Caco-2 (cell line): Measurements from ENCODE around the gene SORCS2. TPM values are rescaled to one million over a fixed set of nuclear protein-coding genes. Genes with fewer than 3 reads are reported as not detected.

ENCODE experiments used
- BruUV-seq: library from RNA; stranded (reverse); fragments of 400-500 nt; replicated peaks from 2 replicates; lab custom pipeline; 2021; lab: Mats Ljungman, UMichigan
- CTCF ChIA-PET: fragments of 300-600 bp; sonication (Branson Sonifier 250); formaldehyde crosslinking; loops from one replicate; lab custom pipeline; 2022; ENCODE audit warnings: antibody characterized with exemption; lab: Charles Lee
- POLR2A ChIA-PET: fragments of 300-600 bp; sonication (Branson Sonifier 250); formaldehyde crosslinking; loops from one replicate; lab custom pipeline; 2022; ENCODE audit warnings: antibody characterized with exemption; lab: Charles Lee
- DNase-seq, 2 experiments: peaks; one replicate each; pipeline versions ENCODE4 v3.0.0 to v3.0.0-alpha.2; 2020 to 2022
- H3K27me3 ChIP-seq: replicated peaks from 2 replicates; pipeline ENCODE4 v1.6.0; 2011; ENCODE audit warnings: low read length; ENCODE audit not compliant: control insufficient read depth, insufficient read depth
- H3K36me3 ChIP-seq: 2 replicates; pipeline ENCODE4 v1.5.1; 2011; ENCODE audit warnings: low read length; ENCODE audit not compliant: control insufficient read depth, insufficient read depth
- H3K4me1 ChIP-seq: fragments of 250-450 bp; sonication (Bioruptor Pico); 2 replicates; pipeline ENCODE4 v1.5.1; 2020; ENCODE audit warnings: mild to moderate bottlenecking
- H3K4me3 ChIP-seq: 2 replicates; pipeline ENCODE4 v1.5.1; 2011; ENCODE audit warnings: low read depth, mild to moderate bottlenecking, control low read depth, low read length
- H3K9me3 ChIP-seq: fragments of 250-450 bp; sonication (Bioruptor Pico); 2 replicates; pipeline ENCODE4 v1.5.1; 2020; ENCODE audit warnings: mild to moderate bottlenecking, moderate library complexity
- H3K27ac Mint-ChIP-seq: one replicate; pipeline ENCODE4 v1.8.0; 2022; ENCODE audit warnings: mixed read lengths; ENCODE audit not compliant: unreplicated experiment
- H3K27me3 Mint-ChIP-seq: one replicate; pipeline ENCODE4 v1.8.0; 2022; ENCODE audit warnings: mixed read lengths; ENCODE audit not compliant: insufficient read depth, unreplicated experiment
- H3K36me3 Mint-ChIP-seq: one replicate; pipeline ENCODE4 v1.8.0; 2022; ENCODE audit warnings: mild to moderate bottlenecking, mixed read lengths; ENCODE audit not compliant: insufficient read depth, unreplicated experiment
- H3K4me1 Mint-ChIP-seq: one replicate; pipeline ENCODE4 v1.8.0; 2022; ENCODE audit warnings: low read depth, mixed read lengths; ENCODE audit not compliant: unreplicated experiment
- H3K4me3 Mint-ChIP-seq: one replicate; pipeline ENCODE4 v1.8.0; 2022; ENCODE audit warnings: mild to moderate bottlenecking, moderate library complexity, mixed read lengths; ENCODE audit not compliant: unreplicated experiment
- H3K9me3 Mint-ChIP-seq: one replicate; pipeline ENCODE4 v1.8.0; 2022; ENCODE audit warnings: mixed read lengths; ENCODE audit not compliant: unreplicated experiment
- CTCF ChIP-seq, 2 experiments: fragments of 200-600 bp in 1 of 2; IDR thresholded peaks; 1 replicate in 1 of 2; 2 replicates in 1 of 2; pipeline versions ENCODE4 v1.5.1 to v1.8.0; 2011 to 2022; ENCODE audit warnings: antibody characterized with exemption in 1 of 2, control low read depth in 1 of 2, inconsistent platforms in 1 of 2, low read depth in 1 of 2, low read length in 1 of 2, mild to moderate bottlenecking in 1 of 2, moderate library complexity in 1 of 2; ENCODE audit not compliant: insufficient read depth in 1 of 2, severe bottlenecking in 1 of 2, unreplicated experiment in 1 of 2
- intact Hi-C: fragments of 100-400 bp; cut with micrococcal nuclease; formaldehyde crosslinking; loops from one replicate; pipeline ENCODE4 v1.10.0; 2022; ENCODE audit not compliant: unreplicated experiment
- total RNA-seq: library from RNA; stranded (reverse); gene quantifications from 2 replicates; pipeline ENCODE4 v1.2.3, GENCODE V29; 2022

Gene SORCS2
- total RNA-seq, 1 experiment from 2014 or later, result 1.6 TPM

- no peaks in the 10 kb centered on the region for H3K36me3 ChIP-seq
- H3K9me3 Mint-ChIP-seq, result peaks cover 38% of the 10 kb centered on the region
- intact Hi-C loops, result no loop called here
These were observed 364.2 kb downstream of the SORCS2 start for GRCh38 chr4:7556558-7556957.

GRCh38 chr4:7557456-7557855 lies 365.1 kb downstream of the SORCS2 start:
- Histone ChIP-seq H3K27me3 (no peaks in the 10 kb centered on the region), H3K4me1 (no peaks in the 10 kb centered on the region), H3K9me3 (peaks cover 10% of the 10 kb centered on the region; the same call in 1 of the 2 replicates), H3K4me3 (no peak overlapping the region), H3K36me3 (no peaks in the 10 kb centered on the region)
- Mint-ChIP-seq H3K9me3 (peaks cover 34% of the 10 kb centered on the region), H3K27me3 (no peaks in the 10 kb centered on the region), H3K4me1 (no peaks in the 10 kb centered on the region), H3K36me3 (no peaks in the 10 kb centered on the region), H3K4me3 (no peak overlapping the region), H3K27ac (no peak overlapping the region)
- POLR2A ChIA-PET, result no interaction called here
- no peak for TF ChIP-seq CTCF (IDR thresholded peaks at IDR 0.05; ENCODE audit: insufficient read depth in 1 of 2, low read depth in 1 of 2, low read length in 1 of 2, severe bottlenecking in 1 of 2, unreplicated experiment in 1 of 2)
- intact Hi-C loops, result no loop called here
- CTCF ChIA-PET, result no interaction called here
- DNase-seq, result no peak
- BruUV-seq, result no TSS peak

More at GRCh38 chr4:7556558-7556957, 364.2 kb downstream of the SORCS2 start:
- no peaks in the 10 kb centered on the region for H3K27me3 Mint-ChIP-seq
- H3K27ac Mint-ChIP-seq, result no peak overlapping the region
- ChIA-PET CTCF (interaction anchor here (0.6 kb wide), 2 partner anchors 75 to 81 kb away, joined by 4 to 5 read pairs; no protein-coding TSS in a partner anchor), POLR2A (interaction anchor here (0.6 kb wide), 1 partner anchor 455 kb away, joined by 4 read pairs; no protein-coding TSS in a partner anchor)
- Histone ChIP-seq H3K4me1 (no peaks in the 10 kb centered on the region), H3K4me3 (no peak overlapping the region), H3K27me3 (no peaks in the 10 kb centered on the region), H3K9me3 (peaks cover 10% of the 10 kb centered on the region)
- DNase-seq, result no peak
- no peak for TF ChIP-seq CTCF (IDR thresholded peaks at IDR 0.05; ENCODE audit: insufficient read depth in 1 of 2, low read depth in 1 of 2, low read length in 1 of 2, severe bottlenecking in 1 of 2, unreplicated experiment in 1 of 2)
- no peaks in the 10 kb centered on the region for H3K4me1 Mint-ChIP-seq
- H3K4me3 Mint-ChIP-seq, result no peak overlapping the region
- H3K36me3 Mint-ChIP-seq, result no peaks in the 10 kb centered on the region
- BruUV-seq, result no TSS peak

- no peaks in the 10 kb centered on the region for H3K36me3 Mint-ChIP-seq
- Histone ChIP-seq H3K4me3 (no peak overlapping the region), H3K27me3 (no peaks in the 10 kb centered on the region), H3K9me3 (peaks cover 4% of the 10 kb centered on the region; the same call in 1 of the 2 replicates), H3K4me1 (no peaks in the 10 kb centered on the region), H3K36me3 (no peaks in the 10 kb centered on the region)
- POLR2A ChIA-PET, result no interaction called here
- TF ChIP-seq CTCF (IDR thresholded peaks at IDR 0.05; ENCODE audit: insufficient read depth in 1 of 2, low read depth in 1 of 2, low read length in 1 of 2, severe bottlenecking in 1 of 2, unreplicated experiment in 1 of 2), result no peak
- intact Hi-C loops, result no loop called here
- CTCF ChIA-PET, result no interaction called here
- H3K4me3 Mint-ChIP-seq, result no peak overlapping the region
- no TSS peak for BruUV-seq
- H3K27ac Mint-ChIP-seq, result no peak overlapping the region
- peaks cover 24% of the 10 kb centered on the region for H3K9me3 Mint-ChIP-seq
- H3K27me3 Mint-ChIP-seq, result no peaks in the 10 kb centered on the region
- no peak for DNase-seq
- H3K4me1 Mint-ChIP-seq, result no peaks in the 10 kb centered on the region
These were observed 366.1 kb downstream of the SORCS2 start for GRCh38 chr4:7558436-7558835.
